HG02970 (cell line): Measurements from ENCODE around the gene SH3GL2.

Source experiments
- ATAC-seq: cut with Tn5 transposase; IDR thresholded peaks from one replicate; pipeline ENCODE4 v1.9.1; 2021; ENCODE audit warnings: mild to moderate bottlenecking, moderate library complexity, moderate number of reproducible peaks; ENCODE audit not compliant: unreplicated experiment, low FRiP score

The SH3GL2 gene

DNA sequence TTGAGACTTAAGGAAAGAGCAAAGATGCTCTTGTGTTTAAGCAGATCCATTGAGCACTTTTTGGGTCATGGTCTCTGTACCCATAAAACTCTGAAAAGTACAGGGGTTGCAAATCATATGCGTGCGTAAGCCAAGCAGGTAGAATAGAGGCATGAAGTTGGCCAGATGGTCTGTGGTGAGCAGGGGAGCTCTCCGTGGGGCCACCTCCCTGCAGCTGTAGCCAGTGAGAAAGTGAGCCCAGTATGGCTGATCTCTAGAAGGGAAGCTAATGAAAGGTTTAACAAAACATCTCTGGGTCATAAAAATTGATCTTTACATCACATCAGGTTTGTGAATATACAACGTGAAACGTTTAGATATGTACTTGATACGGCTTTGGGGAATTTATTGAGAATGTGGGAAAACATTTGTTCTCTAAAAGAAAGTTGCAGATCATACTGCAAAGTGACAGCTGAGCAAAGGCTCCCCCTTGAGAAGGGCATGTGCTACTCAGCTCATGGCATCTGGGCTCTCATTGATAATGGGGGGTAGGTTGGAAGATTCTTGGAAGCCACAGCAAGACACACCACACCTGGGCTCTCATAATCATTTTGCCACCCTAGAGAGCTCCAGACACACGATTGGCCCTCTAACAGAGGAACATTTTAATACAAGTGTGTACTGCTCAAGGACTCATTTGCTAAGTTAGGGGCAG is 30.6 kb downstream of the SH3GL2 start:
- no peak for ATAC-seq

DNA sequence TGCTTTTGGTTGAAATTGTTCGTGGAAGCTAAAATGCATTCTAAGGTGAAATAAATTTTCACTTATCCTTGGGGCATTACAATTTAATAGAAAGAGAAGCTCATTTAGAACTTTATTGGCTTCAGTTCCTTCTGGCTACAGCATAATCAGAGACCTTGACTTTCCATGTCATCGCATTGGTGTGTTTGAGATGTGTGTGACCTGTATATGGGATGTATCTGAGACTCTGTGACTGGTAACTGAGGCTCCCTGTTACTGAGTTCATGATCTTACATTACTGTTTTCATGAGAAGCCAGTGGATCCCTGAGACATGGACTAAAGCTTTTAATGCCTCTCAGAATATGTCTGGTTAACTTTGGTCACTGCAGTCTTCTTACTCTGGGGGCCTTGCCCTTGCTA is 32.5 kb downstream of the SH3GL2 start:
- ATAC-seq = no peak

DNA sequence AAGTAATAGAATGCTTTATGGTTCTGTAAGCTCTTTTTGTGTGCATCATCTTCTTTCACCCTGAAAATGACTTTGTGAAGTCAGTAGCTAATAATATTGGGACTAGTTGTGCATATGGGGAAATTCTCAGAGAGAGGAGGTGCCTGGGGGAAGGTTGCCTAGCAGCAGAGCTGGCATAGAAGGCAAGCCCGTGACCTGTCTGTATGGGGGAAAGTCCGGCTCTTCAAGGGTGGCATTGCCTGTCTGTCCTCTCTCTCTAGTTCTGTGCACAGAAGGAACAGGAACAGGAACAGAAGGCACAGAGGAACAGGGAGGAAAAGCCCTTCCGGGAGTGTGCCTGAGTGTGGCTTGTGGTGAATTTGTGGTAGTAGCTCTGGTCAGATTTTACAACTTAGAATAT is 33.1 kb downstream of the SH3GL2 start:
- ATAC-seq = no peak

DNA sequence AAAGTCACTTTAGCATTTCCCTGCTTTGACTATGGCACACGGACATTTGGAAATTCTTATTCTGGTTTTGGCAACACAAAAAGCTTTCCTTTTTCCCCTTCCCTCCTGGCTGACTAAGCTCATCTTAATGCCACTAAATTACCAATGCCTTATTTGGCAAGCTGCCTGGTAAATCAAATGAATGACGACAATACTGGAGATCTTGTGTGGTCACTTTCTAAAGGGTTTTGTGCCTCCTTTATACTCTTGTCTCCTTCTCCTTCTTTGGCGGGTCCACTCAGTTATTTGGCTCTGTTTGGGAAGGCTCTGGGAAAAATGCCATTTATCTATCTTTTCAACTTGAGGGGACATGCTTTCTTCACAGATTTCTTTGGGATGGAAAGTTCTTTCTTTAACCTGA is 34.9 kb downstream of the SH3GL2 start:
- no peak for ATAC-seq

DNA sequence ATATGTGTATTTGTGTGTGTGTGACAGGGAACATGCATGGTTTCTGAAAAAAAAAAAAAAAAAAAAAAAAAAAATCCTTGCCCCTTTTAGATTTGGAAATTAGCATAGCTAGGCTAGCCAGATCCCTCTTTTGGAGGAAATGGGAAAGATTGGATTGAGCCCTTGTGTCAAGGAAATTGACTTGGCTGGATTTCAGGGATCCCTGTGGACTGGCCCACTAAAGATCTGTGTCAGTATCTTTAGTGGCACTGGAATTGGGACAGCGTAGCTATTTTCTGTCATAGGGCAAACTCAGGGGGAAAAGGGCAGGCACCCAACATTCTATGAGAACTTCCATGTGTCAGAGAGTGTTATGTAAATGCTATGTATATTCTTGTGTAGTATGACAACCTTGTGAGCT is 35.4 kb downstream of the SH3GL2 start:
- no peak for ATAC-seq

DNA sequence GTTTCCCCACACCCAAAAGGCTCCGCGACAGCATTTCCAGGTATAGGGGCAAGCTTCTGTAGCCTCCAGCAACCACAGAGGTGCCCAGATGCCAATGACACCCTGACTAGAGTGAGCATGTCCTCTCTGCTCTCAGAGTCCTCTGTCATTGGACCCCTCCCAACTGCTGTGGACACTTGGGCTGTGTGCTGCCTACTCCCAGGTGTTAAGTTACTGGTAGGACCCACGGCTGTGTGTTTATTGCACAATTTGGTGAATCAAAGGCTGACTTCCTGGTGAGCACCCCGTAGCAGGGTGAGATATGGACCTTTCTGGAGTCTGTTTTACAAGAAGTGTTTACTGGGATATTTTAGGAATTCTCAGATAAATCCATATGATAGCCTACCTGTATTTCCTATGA is 36.0 kb downstream of the SH3GL2 start:
- ATAC-seq = no peak

DNA sequence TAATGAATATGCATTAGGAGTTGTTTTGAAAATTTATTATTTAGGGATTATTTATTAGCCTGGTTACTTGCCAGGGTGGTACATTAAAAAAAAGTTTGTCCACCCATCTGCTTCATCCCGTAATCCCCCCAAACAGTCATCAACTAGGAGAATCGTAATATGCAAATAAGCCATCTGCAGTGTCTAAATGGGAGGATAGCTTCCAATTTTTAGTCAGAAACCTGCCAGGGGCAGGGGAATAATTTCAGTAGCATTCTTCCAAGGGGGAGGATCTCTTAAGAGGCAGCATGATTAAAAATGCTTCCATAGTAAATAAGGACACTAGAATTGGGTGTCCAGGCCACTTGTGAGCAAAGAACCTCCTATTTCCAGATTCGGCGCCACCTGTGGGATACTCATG is 43.3 kb downstream of the SH3GL2 start:
- ATAC-seq = no peak

DNA sequence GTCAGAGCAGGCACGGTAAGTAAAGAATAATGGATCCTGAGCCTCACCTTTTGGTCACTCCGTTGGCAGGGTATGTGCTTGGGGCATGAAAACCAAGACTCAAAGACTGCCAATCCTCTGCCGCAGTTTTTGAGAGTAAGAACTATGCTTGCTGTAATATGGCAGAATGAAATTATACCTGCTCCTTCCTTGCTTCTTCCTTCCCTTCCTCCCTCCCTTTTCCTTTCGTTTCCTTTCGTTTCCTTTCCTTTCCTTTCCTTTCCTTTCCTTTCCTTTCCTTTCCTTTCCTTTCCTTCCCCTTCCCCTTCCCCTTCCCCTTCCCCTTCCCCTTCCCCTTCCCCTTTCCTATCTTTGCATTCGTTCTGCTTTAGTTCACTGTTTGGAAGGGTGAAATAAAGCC is 43.9 kb downstream of the SH3GL2 start:
- ATAC-seq = no peak

DNA sequence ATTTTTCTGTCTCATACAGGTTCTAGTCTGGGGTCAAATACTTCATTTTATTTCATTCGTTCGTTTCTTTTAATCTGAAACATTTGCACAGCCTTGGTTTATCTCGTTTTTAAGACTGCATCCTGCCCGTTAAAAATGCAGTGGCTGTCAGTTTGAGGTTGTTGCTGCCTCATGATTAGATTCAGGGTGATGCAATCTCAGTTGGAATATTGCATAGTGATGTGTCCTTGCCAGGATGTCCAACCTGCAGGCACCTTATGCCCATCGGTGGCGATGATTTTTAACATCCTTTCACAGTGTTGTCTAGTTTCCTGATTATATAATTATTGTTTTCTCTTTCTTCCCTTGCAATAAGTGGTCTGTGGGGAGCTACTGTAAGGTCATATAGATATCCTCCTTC is 45.1 kb downstream of the SH3GL2 start:
- no peak for ATAC-seq

DNA sequence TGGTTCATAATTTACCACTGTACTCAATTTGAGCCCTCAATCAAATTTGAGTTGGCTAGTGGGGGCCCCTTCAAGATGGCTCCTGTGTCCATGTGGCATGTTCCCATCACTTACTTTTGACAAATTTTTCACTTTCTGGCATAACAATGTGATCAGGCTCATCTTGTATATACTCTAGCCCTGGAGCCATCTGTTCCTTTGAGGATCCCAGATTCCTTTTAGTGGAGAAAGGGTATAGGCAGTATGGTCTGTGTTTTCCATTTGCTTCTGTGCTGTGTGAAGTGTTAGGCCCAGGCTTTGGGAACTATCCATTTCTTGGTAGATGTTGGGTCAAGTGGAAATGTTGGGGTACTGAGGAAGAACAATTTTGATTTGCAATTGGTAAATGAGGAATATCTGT is 45.7 kb downstream of the SH3GL2 start:
- no peak for ATAC-seq

DNA sequence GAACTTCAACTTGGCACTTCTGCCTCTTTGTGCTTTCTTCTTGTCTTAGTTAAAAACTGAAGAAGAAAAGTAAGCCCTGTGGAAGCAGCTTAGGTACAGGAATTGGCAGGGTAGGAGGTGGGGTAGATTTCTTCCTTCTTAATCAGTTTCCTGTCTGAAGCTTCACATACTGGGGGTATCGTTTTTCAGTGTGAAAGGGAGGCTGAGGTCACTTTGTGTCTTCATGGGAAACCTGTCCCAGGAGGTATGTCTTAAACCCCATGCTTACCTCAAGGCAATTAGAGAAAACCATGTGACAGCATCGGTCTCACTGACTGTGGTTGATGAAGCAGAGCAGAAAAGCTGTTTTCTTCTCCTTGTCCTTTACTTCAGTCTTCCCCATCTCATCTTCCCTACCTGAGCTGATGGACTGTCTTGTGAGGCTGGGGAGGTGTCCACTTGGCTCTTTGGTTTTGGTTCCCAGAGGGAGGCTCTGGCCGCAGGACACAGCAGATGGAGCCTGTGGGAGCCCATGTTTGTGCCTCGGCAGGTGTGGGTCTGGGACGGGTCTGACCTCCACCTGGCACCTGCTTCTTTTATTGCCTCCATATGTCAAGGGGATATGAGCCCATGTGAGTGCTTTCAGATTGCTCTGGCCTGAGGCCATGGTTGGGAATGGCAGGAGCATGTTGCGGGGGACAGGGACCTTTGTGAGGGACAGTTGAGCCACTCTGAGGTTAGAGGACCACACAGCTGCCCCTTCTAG is 47.0 kb downstream of the SH3GL2 start:
- ATAC-seq = no peak

DNA sequence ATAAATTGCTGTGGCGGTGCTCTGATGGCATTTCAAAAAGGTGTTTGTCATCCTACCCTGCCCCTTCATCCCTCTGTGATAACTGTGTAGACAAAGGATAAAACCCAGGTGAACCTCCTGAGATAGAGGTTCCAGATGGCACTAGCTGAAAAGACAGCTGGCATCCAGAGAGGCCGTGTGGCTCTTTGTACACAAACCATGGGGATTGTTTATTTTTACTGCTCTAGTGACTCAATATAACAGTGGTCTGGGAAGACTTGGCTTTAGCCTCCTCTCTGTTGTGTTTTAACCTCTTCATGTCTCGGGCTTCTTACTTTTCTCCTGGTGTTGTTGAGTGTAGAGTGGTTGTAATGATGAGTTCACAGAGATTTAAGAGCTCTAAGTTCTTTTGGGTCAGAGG is 48.8 kb downstream of the SH3GL2 start:
- ATAC-seq = no peak

DNA sequence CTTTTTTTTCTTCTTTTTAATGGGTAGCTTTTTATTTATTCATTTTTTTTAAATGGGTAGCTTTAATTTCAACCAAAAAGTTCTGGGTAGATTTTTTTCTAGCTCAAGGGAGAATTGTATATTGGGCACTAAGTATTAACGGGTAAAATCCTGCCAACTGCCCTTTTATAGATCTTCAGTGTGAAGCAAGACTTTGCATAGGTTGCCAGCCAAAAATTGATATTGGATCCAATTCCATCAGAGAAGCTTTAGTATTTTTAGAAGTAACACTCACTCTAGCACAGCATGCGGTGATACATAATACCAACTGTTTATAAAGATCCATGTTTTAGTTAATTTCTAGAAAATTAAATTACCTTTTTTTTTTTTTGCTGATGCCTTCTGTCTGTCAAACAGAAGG is 49.8 kb downstream of the SH3GL2 start:
- no peak for ATAC-seq

DNA sequence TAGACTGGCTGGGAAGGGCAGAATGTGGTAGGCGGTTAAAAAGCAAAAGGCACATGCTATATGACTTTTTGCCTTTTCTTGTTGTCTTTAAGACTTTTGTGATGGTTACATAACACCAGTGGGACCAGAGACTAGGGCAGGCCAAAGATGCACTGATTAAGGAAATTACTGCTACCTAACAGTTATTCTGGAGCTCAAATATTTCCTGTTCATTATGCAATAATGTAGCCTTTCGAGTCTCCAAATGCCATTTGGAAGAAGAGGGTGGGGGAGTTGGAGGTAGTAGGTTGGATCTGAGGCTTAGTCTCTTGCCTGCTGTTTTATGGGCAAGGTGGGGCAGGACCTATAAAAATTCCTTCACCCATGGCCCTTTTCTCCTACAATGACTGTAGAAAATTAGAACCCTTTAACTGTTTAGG is 51.7 kb downstream of the SH3GL2 start:
- ATAC-seq = no peak

DNA sequence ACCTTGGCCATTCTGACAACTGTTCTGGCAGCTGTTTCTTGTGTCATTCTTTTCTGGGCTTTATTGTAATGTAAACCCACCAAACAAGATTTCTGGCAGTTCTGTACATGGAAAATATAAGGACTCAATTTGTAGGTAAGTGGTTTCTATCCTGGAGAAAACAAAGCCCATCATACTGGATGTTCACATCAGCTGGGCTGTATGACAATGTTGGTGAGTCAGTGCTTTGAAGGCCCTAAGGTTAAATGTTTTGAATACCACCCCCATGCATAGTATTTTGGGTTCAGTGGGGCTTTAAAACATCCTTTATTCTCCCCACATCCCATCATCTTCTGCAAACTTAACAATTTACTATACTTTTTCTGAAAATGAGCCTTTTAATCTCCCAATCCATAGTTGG is 52.5 kb downstream of the SH3GL2 start:
- ATAC-seq = no peak

DNA sequence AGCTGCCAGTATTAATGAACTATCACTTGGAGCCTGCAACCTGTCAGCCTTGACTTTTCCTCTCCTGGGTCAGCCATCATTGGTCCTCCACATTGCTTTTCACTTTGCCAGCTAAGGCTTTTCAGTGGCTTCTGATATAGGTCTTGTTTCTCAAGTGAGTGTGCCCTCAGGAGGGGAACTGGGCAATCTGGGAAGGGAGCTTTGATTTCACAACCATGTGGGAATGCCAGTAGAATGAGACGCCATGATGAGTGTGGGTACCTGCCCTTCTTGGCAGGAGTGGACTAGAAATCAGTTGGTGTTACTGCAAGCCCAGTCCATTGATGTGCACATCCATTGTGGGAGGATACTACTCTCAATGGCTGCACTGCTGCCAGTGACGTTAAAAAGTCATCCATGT is 54.1 kb downstream of the SH3GL2 start:
- no peak for ATAC-seq

DNA sequence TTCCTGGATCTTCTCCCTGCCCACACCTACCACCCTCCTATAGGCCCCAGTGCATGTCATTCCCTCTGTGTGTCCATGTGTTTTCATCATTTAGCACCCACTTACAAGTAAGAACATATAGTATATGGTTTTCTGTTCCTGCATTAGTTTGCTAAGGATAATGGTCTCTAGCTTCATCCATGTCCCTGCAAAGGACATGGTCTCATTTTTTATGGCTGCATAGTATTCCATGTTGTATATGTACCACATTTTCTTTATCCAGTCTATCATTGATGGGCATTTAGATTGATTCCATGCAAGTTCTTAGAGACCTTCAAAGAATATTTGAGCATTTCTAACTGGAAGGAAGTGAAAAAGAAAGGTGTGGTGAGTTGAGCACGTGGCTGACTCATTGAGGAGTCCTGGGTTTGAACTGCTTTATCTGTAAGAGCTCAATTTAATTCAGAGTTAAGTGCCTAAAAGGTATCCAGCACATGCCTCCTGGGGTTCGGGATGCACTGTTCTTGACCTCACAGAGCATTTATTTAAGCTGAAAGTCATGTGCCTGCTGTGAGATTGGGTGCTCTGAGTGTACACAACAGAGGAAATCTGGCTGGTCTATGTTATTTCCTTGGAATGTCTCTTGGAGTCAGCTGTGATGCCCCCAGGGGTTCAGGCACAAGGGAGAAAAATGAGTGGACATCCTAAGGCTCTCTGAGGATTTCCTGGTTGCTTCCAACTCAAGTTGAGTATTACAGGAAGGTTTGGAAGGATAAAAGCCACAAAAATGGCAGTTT is 56.4 kb downstream of the SH3GL2 start:
- ATAC-seq = no peak

DNA sequence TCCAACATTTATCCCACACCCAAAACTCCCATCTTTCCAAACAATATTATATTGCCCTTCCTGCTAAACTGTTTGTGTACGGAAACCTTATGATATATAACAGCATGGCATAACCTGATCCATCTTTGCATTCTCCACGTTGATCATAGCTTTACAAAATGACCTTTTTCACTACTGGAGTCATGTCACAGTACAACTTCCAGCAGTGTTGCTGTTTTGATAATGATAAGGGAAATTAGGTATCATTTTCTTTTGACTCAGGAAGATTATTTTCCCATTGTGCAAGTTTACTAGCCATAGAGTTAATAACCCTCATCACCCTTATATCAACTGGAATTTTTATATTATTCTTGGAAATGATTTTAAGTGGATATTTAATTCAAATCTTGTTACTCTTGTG is 57.5 kb downstream of the SH3GL2 start:
- no peak for ATAC-seq

DNA sequence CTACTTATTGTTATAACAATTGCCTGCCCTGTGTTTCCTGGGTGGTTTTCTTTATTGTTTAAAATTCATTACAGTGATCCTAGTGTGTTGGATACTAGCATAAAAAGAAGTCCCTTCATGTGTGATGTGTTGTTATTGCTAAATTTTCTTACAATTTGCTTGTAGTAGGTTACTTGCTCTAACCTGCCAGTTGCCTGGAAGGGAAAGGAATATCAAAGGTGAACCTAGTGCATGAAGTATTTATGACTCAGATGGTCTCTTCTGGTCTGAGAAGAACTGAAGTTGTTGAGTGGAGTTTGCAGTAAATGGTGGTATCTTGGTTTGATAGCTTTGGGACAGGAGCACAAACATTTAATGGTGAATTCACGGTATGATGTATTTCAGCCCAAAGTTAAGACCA is 58.0 kb downstream of the SH3GL2 start:
- no peak for ATAC-seq

DNA sequence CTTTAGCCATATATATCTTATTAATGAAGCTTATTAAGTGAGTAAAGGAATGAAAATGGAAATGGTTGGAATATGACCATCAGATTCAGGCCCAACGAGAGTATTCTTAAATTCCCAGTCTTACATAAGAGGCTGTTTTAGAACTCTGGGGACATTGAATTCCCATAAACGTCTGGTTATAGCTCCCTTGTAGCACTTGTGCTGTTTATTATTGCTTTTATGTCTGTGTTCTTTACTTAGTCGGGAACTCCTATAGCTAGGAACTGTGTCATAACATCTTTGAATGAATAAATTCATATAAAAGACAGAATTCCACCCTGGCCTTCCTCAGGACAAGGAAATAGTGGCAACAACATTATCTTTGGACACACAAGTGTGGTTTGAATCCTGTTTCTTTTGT is 58.4 kb downstream of the SH3GL2 start:
- no peak for ATAC-seq

DNA sequence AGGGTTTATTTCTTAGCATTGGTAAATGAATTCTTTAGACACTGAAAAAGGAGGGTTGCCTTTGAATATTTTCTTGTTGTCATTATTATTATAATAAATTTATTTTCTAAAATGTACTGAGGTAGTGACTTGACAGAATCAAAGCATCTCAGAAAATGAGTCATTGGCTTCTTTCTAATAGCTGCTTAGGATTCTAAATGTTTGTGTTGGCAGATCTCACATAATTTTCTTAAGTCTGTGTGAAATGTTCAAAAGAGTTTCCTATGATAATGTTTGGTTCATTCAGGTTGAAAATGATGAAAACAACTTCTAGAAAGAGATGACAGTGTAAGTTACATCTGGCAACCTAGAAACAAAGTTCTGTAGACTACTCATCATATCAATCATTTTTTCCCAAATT is 69.7 kb downstream of the SH3GL2 start:
- no peak for ATAC-seq

DNA sequence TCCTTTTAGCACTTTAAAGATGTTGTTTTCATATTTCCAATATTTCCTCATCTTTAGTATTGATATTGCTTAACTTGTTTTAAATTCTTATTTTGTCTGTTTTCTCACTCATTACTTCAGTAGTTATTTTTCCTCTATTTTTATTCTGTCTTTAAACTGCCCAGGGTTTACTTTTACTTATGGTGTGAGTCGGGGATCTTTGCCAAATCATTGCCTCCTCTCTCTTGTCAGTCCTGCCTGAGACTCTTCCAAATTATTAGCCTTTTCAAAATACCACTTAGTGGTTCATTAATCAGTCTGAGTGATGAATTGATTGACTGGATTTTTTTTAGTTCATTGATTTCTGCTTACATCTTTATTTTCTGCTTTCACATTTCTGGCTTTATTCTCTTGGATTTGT is 72.9 kb downstream of the SH3GL2 start:
- ATAC-seq = no peak
